Midbrain (tissue), 1 donor: Measurements from ENCODE around the gene PTPRN2.

Experiments used
- DNase-seq: peaks from one replicate; lab custom pipeline; 2025; lab: John Stamatoyannopoulos, UW

Gene PTPRN2

GRCh38 chr7:158067219-158067930 lies 520.2 kb downstream of the PTPRN2 start:
- no peak for DNase-seq

DNA sequence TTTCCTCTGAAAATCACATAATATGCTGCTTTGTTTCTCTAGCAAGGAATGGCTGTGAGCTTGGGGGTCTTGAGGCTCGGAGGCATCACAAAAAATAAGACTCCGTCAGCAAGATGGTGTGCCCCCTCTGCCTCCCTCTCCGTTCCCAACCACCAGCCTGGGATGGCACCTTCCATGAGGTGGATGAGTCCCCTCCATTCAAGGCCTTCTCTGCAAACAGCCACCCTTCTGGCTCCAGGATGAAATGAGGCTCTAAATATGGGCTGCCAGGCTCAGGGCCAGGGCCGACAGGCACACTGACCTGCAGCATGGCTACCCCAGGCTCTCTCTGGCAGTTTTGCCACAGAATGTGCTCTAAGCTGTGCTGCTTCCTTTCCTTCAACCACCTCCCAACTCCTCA lies 521.5 kb downstream of the PTPRN2 start:
- DNase-seq = no peak

GRCh38 chr7:158065340-158065739 lies 522.3 kb downstream of the PTPRN2 start:
- no peak for DNase-seq

DNA sequence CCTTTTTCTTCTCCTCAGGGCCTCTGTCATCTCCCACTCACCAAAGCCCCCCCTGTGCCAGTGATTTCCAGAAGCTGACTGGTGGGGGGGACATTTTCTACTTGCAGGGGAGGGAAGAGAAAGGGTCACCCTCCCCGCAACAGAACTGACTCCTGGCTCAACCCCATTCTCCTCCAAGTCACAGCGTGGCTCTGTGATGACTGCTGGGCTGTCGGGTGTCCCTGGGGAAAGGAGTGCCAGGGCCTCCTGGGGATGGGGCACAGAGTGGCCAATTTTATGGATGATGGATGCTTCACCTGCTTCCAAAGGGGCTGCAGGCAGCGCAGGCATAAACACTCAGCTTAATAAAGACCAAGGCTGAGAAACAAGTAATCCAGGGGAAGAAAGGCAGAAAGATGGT lies 523.0 kb downstream of the PTPRN2 start:
- no peak for DNase-seq

DNA sequence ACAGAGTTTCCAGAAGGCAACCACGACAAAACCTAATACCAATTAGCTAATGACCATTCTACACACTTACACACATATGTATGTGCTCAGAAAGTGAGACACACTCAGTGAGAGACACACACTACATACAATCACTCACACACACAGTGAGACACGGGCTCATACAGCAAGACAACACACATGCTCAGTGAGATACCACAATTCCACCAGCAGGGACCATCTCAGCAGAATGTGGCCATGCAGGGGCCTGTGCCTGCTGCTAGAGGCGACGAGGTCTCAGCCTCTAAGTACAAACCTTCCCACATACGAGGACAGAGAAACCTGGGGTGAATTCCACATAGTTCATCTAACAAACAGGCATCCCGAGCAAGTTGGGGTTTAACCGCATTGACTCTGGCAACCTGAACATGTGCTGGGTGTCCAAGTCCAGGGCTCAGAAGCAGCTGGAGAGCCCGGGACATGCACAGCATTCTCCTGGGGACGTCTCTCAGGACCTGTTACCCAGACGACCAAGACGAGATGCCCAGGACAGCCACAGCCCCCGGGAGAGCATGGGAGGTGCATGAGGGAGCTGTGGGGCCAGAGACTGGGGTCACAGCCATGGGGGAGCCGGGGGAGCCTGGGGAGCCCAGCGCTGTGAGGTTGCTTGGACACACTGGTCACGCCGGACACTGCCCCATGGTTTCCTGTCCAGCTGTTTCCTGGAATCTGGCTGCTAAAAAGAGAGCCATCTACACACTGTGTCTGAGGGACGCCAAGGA lies 523.6 kb downstream of the PTPRN2 start:
- DNase-seq = no peak

DNA sequence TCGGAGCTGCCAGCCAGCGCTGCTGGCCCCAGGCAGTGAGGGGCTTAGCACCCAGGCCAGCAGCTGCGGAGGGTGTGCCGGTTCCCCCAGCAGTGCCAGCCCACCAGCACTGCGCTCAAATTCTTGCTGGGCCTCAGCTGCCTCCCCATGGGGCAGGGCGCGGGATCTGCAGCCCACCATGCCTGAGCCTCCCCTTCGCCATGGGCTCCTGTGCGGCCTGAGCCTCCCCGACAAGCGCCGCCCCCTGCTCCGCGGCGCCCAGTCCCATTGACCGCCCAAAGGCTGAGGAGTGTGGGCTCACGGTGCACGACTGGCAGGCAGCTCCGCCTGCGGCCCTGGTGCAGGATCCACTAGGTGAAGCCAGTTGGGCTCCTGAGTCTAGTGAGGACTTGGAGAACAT lies 525.0 kb downstream of the PTPRN2 start:
- no peak for DNase-seq

GRCh38 chr7:158061884-158062656 lies 525.6 kb downstream of the PTPRN2 start:
- DNase-seq = no peak

- no peak for DNase-seq
These were observed 526.5 kb downstream of the PTPRN2 start for GRCh38 chr7:158061026-158061630.

DNA sequence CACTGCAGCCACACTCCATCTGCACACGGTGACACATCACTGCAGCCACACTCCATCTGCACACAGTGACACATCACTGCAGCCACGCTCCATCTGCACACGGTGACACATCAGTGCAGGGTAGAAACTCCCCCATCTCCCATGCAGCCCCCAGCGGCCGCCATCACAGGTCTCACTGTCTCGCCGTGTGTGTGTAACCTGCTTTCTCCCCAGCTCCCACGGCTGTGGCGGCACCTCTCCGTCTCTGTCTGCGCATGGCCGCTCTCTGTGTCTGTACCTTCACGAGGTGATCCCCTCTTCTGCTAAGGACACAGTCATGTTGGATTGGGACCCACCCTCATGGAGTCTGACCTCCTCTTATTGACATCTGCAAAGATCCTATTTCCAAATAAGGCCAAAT lies 527.4 kb downstream of the PTPRN2 start:
- DNase-seq = no peak

DNA sequence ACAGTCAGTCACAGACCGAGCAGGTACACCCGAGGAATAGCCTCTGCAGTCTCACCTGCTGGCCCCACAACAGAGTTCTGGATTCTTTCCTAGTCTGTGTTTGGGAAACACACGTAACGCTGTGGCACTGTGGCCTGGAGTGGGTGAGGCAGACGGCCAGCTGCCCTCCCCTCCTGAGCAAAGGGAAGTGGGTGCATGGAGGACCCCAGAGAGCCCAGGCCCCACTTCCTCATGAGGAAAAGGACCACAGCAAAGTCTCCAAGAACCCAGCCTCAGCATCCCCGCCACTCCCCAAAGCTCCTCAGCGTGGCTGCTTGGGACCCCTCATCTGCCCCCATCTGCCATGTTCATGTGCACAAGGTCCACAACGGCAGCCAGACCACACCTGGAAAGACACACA lies 530.2 kb downstream of the PTPRN2 start:
- DNase-seq = no peak

- DNase-seq = no peak
These were observed 530.9 kb downstream of the PTPRN2 start for GRCh38 chr7:158056761-158057160.

DNA sequence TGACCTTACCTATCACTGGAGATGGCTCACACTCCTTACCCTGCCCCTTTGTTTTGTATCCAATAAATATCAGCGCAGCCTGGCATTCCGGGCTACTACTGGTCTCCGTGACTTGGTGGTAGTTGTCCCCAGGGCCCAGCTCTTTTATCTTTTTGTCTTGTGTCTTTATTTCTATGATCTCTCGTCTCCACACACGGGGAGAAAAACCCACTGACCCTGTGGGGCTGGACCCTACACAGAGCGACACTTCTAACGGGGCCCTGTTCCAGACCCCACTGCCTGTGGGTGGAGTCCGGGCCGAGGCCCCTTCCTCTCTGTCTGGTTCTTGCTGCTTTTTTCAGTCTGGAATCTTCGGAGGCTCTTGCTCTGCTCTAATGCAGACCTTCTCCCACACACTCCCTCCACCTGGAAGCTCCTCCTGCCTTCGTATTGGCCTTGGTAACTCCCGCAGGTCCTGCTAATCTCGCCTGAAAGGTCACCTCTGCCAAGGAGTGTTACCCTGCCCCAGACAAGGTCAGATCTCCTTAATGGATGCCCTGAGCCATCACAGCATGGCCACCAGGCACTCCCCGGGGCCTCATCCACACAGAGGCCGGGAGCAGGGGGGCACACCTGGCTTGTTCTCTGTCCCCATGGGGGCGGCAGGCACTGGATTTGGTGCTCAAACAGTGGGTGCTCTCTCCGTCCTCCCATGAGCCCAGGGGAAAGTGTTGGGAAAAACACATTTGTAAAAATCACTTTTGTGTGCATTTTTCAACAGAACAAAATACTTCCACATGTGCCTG lies 531.7 kb downstream of the PTPRN2 start:
- DNase-seq = no peak

DNA sequence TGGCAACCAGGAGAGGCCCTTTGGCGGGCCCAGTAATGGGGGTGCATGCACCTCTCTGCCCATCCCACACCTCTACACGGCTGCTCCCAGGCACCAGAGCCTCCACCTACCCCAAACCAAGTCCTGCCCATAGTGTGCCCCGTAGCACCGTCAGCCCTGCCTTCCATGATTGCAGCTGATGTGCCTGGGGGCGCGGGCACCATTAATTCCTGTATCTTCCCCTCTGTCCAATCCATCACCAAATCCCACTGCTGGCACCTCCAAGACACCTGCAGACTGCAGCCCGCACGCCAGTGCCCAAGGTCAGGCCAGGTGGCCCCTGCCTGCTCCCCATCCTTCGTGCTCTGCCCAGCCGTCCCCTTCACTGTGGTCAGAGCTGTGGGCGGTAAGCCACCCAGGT lies 533.0 kb downstream of the PTPRN2 start:
- no peak for DNase-seq

- DNase-seq = no peak
These were observed 533.5 kb downstream of the PTPRN2 start for GRCh38 chr7:158054081-158054480.

DNA sequence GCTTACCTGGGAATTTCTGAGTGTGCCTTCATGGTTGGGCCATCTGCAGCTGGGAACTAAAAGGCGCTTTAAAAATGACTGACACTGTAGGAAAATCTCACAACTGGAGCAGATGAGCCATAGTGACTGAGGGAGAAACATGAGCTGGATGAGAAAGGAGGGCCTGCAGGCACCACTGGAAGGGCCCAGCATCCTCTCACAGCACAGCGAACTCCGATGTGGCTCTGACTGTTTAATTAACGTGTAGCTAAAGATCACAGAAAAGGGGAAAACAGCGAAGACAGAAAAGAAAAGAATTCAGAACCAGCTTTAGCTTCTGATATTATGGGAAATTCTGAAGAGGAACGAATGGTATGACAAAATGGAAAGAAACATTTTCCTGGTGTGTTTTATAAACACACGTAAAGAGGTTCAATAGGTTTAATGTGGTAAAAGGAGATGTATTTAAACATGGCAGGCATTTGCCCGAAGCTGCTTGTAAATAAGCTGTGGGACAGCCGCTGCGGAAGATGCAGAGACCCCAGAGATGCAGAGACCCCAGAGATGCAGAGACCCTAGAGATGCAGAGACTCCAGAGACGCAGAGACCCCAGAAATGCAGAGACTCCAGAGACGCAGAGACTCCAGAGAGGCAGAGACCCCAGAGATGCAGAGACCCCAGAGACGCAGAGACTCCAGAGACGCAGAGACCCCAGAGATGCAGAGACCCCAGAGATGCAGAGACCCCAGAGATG lies 534.3 kb downstream of the PTPRN2 start:
- no peak for DNase-seq

- DNase-seq = no peak
These were observed 535.1 kb downstream of the PTPRN2 start for GRCh38 chr7:158052381-158053060.

GRCh38 chr7:158051776-158052175 lies 535.8 kb downstream of the PTPRN2 start:
- no peak for DNase-seq

- no peak for DNase-seq
These were observed 536.5 kb downstream of the PTPRN2 start for GRCh38 chr7:158050978-158051651.

DNA sequence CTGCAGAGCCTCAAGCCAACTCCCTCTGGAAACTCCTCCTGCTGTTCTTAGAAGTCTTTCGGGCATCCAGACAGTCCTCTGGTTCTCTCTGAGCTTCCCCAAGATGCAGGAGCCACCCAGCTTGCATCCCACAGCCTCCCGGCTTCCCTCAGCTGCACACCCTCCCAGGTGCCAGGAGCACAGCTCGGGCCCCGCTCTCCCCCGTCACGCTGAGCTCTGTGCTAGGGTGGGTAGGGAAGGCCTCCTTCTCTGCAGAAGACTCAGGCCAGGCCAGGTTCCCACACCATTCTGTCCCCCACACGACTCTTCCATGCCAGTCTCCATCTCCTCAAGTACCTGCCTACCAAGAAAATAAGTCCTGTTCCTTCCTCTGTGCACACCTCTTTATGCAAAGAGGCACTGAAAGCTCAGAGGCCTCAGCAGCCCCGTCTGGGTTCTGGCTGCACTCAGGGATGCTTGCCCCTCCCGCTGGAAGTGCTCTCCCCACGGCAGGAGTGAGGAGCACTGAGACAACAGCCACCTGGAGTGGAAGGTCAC lies 537.1 kb downstream of the PTPRN2 start:
- DNase-seq = no peak
